Stimulated activated CD4-positive, alpha-beta T cell treated with anti-CD3 and anti-CD28 coated beads, Interleukin-4, amount 100 ng/mL, for 48 hours (primary cell): ENCODE results near the gene SPTA1.
"Not testable (repeated sequence)": the region's sequence is repeated elsewhere in the genome, so short reads cannot be mapped to it uniquely, and the experiment has no call there.

Experiments
- DNase-seq, 2 donors: peaks; one replicate each; pipeline ENCODE4 v3.0.0-alpha.2; 2020; ENCODE audit warnings: low read depth in 2 of 2

Gene SPTA1

DNA sequence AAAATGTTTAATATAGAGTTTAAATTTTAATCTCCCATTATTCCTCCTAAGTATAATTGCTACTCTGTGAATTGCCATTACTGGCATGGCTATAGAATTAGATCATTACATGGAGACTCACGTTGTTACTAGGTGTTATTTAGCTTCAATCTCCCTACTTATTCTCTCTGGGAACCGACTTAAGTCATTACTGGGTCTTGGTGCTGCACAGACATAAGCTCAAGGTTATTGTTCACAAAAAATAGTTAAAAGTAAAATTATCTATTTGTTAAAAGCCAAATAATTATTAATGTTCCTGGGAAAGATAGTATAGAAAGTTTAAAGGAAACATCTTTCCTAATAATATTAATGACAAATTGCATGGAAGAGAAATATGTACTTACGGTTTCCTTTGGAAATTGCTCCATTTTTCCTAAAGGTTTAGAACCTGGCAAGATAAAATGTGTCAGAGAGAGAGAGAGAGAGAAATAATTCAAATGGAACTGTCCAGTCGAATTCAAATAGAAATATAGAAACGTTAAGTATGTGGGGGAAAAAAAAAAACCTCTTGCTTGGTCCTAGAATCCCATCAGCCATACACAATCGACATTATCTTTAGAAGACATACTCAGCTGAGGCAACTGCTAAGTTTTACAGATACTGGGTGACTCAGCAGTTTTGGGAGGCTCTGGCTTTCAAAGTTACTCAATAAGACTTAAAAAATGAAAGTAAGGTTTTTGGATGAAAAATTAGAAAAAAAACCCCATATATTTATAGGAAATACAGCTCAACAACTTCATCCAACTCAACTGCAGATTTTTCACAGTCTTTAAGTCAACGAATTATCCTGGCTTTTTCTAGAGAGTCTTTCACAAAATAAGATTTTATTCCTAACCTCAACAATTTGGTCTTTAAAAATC, at the start of gene SPTA1:
Gene SPTA1 (minus strand): TSS at position 605 of the 899 bp plus-strand sequence. CDS start 198 bp downstream, at position 407.
- no peak for DNase-seq

DNA sequence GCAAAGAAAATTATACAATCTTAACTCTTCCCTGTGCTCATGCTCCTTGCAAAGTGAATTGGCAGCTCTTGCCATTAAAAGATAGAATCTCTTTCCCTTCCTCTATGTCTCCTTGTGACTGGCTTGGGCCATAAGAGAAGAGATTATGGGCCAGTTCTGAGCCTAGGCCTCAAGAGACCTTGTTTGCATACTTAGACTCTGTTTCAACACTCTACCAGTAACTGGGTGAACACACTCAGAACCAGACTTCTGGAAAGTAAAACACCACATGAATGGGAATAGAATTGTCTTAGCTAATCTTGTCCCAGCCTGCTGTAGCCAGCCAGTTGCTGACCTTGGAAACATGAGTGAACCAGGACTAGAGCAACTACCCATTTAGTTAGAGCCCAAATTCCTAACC, 49.3 kb upstream of the SPTA1 start:
- no peak for DNase-seq

DNA sequence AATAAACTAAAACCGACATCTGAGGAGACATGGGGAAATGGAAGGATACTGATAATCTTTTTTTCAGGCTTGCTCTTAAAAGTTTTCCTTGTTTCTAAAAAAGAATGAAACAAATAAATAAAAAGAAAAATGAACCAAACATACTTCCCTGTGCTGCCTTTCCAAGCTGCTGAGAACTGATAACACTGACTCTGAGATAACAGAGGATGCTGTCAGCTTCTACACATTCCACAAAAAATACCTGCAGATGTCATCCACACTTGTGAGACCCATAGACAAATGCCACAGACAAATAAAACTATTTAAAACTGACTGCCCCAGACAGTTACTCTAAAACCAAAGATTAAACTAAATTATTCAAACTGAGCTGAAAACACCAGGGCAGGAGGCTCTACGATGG, 46.0 kb upstream of the SPTA1 start:
- DNase-seq, result no peak

DNA sequence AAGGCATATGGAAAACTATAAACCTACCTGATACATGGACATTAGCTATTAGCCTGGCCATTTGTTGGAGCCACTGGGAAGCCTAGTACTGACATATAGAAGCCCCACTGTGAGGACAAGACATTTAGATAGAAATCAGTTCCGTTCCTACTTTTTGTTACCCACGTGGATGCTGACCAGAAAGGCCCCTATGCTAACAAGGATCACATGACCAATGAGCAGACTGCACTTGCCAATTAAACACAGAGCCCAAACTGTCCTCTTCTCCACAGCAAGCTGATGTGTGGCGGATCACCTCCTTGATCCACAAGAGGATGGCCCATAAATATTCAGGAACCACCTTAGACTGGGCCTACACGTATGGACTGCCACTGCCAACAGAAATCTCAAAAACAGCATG, 45.2 kb upstream of the SPTA1 start:
- no peak for DNase-seq

DNA sequence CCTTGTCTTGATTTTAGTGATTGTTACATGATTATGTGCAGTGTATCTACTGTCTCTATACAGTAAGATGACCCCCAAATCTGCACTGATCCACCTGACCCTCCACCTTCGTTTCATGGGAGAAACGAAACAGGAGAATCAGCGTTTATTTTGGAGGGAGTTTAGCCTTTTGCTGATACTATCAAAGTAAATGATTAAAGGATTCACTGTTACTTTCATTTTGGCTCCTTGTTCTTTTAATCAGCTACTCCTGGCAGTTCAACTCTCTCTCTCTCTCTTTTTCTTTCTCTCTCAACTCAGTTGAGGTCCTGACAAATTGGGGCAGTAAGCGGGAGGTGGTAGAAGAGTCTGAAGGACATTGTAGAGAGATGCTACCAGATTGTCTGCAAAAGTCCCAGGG, 43.9 kb upstream of the SPTA1 start:
- DNase-seq, result no peak

DNA sequence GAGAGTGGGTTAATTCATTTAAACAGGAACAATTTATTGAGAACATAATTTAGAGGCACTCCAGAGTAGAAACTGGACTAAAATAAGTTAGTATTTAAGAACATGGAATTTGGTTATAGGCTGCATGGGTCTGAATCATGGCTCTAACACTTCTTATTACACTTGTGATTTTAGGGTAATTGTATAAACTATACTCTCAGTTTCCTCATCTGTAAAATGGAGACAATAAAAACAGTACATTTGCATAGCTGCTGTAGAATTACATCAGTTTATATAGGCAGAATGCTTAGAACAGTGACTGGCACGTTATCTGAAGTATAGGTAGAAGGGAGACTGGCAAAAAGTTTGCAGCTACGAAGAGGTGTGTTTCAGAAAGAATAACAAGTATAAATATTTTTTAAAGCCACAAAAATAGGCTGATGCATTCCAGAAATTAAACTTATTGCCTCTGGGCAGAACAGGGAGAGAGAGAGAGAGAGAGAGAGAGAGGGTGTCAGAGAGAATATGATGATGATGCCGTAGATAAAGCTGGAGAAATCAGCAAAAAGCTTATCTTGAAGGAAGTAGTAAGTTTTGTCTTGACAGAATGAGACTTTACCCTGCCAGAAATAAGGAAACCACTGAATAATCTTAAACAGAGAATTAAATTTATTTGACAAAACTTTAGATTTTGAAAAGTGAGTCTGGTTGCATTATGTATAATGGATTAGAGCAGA, 42.2 kb upstream of the SPTA1 start:
- DNase-seq, result no peak

DNA sequence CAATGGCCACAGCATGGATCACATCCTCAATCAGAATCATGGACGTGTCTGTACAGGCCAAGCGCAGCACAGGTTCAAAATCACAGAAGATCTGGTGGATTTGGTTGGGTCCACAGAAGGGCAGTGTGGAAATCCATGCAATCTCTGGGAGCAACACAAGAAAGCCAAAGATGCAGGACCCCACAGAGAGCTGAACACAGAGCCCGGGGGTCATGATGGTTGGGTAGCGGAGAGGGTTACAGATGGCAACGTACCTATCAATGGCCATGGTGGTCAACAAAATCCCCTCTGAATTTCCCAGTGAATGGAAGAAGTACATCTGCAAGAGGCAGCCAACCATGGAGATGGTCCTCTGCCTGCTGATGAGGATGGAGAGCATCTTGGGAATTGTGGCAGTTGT, 37.9 kb upstream of the SPTA1 start:
- no peak for DNase-seq

DNA sequence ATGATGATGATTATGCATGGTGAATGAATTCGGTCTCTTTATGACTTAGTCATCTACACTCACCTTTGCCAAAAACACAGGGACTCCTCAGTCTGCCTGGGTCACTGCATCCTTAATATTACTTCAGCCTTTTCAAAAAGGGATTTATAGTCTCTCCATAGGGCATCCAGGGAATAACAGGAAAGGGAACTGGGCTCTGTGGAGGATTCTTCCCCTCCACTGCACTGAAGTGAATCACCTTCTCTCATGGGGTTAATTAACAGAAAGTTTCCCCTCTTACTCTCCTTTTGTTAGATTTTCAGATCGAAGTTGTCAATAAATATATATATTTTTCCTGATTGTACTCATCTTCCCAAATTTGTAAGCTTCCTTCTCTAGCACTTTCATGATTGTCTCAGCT, 34.1 kb upstream of the SPTA1 start, which contains the start of gene OR6K3:
Gene OR6K3 (minus strand): TSS at position 101 of the 400 bp plus-strand sequence. CDS start 2,605 bp downstream, outside the sequence.
- DNase-seq, result no peak

DNA sequence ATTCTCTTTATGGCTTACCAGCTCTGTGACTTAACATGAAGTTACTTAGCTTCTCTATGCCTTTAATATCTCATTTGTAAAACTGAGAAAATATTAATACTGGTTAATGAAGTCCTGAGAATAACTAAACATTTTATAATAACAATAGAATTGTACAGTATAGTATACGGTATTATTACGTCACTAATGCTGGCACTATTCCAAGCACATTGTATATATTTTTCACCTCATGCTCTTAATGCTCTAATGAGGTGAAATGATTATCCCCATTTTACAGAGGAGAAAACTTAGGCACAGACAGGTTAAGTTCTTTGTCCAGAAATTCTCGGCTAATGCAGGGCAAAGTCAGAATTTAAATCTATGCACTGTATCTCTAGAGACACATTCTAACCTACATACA, 33.1 kb upstream of the SPTA1 start:
- no peak for DNase-seq

DNA sequence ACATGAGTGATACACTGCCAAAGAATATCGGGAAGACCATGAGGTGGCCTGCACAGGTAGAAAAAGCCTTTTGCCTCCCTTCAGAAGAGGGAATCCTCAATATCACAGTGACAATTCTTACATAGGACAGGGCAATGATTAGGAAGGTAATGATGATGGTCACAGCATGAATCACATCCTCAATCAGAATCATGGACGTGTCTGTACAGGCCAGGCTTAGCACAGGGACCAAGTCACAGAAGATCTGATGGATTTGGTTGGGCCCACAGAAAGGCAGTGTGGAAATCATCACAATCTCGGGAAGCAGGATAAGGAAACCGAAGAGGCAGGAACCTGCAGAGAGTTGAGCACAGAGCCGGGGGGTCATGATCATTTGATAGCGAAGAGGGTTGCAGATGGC, 30.8 kb upstream of the SPTA1 start:
- DNase-seq, result no peak

DNA sequence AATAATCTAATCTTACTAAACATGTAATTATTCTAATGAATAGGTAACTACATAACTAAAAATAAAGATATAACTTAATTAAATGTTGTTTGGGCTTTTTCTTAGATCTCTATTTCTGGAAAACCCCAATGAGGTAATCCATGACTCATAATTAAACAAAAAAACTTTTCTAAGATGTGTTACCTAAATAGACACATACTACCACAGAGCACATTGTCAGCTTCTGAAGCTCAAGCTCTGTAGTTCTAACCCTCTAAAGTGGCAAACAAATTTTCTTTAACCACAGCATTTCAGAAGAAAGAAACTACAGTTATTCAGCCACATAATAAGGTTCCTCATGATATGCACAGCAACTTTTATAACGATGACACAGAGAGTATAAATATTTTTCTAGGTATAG, 29.8 kb upstream of the SPTA1 start:
- no peak for DNase-seq

DNA sequence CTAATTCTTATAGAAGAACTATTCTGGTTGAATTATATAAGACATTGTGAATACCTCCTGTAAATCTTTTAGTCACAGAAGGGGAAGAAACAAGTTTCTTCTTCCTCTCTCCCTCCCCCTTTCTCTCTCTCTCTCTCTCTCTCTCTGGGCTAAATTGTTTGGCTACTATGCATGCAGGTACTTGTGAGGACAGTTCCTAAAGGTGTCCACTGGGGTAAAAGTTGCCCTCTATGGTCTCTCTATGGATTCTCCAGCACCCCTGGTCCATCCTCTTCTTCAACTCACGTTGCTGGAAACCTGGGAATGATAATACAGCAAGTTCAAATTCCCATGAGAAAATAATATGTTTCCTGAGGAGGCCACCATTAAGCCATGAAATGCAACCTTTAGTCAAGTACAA, 28.2 kb upstream of the SPTA1 start:
- no peak for DNase-seq

DNA sequence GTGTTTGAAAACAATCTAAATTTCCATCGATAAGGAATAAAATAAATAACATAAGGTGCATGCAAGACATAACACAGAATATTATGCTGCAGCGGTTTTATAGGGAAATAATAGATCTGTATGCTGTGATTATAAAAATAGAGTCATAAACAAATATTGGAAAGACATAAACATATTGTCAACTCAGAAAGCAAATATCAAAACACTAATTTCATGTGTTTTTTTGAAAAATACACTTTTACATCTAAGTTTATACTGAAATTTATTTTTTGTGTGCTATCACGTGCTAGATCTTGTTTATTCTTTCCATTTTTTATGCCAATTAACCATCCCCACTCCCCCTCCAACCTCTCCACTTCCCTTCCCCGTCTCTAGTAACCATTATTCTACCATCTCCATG, 24.6 kb upstream of the SPTA1 start:
- no peak for DNase-seq

DNA sequence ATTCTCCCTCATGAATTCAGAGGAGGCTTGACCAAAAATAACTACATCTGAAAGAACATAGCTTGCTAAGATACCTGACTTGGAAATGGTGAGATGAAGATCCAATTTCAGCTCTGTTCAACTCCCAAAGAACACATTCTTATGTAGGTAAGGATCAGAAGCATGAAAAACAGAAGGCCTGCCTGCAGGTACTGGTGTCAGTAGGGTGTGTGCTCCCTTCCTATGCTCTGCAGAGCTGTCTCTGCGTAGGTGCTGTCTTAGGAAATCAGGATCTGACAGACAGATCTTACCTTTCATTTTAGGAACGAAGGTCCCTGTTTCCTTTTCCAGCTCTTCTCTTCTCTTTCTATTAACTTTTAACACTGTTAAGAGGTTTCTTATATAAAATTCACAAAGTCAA, 19.6 kb upstream of the SPTA1 start:
- no peak for DNase-seq

DNA sequence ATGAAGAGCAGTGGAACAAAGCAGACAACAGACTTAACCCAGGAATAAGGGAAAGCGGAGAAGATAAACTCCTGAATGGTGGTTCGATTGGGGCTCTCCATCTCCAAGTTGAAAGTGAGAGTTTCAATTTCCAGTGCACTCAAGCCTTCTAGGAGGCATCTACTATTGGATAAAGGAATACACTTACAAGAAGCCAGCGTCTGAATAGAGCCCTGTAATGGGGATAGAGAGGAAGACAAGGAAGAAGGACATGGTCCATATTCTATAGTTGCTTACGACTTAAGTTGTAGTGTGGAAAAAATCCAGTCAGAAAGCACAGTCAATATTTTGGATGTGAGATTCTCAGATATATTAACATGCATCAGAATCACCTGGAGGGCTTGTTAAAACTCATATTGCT, 14.0 kb upstream of the SPTA1 start, which contains the start of gene OR6K2:
Gene OR6K2 (minus strand): TSS at position 101 of the 400 bp plus-strand sequence. CDS start 0 bp downstream, at position 101.
- DNase-seq, result no peak

DNA sequence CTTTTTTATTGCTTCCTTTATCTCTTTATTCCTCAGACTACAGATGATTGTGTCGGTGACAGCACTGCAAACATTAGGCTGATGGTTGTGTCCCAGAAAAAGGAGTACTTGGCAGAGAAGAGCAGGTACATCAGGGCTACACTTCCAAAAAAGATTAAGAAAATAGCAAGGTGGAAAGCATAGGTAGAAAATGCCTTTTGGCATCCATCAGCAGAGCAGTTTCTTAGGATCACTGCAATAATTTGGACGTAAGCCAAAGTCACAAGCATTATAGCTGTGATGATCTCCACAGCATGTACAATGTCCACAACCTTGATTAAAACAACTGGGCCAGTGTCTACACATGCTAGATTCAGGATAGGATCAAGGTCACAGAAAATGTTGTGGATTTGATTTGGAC, 8.1 kb upstream of the SPTA1 start:
- DNase-seq, result no peak

DNA sequence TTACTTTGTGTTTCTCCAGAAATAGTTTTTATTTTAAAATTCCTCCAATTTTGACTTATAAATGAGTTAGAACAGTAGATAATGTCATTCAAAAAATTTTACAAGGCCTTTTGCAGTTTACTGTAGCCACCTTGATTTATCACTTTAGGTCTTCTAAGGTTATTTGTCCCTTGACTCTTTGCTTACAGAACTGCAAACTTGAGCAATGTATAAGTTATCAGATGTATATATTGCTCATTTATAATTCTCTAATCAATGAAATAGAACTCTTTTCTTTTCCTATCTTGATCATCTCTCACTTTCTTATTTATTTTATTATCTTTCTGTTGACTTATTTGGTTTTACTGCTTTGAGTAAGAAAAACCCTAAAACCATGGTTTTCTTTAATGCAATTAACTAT, 5.8 kb upstream of the SPTA1 start:
- no peak for DNase-seq

DNA sequence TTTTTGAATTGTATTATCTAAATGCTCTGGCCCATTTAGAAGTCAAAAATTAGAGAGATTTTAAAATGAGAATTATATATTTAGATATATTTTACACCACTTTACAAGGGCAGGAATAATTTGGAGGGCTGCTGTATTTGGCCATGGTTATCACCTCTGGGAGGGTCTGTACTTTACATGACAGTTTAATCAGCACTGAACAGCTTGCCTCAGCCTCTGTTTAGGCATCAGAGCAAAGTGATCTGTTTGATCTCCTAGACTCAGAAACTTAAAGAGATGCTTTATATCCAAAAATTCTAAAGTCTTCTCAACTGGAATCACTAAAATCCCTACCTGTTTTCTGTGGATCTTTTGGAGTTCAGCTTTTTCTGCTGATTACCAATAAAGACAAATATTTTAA, 5.4 kb upstream of the SPTA1 start:
- no peak for DNase-seq

DNA sequence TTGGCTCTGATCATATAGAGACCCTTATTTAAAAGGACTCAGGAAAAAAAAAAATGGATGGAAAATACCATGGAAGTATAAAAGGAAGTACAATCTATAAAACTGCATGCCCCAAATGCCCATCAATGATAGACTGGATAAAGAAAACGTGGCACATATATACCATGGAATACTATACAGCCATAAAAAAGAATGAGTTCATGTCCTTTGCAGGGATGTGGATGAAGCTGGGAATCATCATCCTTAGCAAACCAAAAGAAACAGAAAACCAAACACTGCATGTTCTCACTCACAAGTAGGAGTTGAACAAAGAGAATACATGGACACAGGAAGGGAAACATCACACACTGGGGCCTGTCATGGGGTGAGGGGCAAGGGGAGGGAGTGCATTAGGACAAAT, 4.6 kb upstream of the SPTA1 start:
- not testable (repeated sequence) for DNase-seq

DNA sequence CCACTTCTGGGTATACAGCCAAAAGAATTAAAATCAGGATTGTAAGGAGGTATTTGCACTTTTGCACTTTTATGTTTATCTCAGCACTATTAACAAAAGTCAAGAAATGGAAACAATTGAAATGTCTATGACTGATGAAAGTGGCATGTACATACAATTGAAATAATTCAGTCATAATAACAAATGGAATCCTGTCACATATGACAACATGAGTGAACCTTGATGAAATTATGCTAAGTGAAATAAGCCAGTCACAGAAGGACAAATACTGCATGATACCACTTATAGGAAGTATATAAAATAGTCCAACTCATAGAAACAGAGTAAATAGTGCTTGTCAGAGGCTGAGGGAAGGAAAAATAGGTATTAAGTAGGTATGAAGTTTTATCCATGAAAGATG, 3.4 kb upstream of the SPTA1 start:
- DNase-seq, result no peak

DNA sequence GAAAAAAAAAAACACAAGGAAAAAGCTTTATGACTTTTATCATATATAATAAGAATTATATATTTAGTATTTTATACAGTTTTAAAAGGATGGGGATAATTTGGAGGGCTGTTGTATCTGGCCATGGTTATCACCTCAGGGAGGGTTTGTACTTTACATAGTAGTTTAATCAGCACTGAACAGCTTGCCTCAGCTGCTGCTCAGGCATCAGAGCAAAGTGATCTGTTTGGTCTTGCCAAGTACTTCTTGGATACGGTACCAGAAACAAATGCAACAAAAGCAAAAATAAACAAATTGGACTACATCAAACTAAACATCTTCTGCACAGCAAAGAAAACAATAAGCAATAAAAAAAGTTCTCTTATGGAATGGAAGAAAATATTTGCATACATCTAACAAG, 2.6 kb upstream of the SPTA1 start:
- DNase-seq, result no peak

DNA sequence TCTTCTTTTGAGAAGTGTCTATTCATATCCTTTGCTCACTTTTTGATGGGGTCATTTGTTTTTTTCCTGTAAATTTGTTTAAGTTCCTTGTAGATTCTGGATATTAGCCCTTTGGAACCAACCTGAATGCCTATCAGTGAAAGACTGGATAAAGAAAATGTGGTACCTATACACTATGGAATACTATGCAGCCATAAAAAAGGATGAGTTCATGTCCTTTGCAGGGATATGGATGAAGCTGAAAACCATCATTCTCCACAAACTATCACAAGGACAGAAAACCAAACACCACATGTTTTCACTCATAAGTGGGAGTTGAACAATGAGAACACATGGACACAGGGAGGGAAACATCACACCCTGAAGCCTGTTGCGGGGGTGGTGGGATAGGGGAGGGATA, 1.8 kb upstream of the SPTA1 start:
- DNase-seq, result not testable (repeated sequence)

DNA sequence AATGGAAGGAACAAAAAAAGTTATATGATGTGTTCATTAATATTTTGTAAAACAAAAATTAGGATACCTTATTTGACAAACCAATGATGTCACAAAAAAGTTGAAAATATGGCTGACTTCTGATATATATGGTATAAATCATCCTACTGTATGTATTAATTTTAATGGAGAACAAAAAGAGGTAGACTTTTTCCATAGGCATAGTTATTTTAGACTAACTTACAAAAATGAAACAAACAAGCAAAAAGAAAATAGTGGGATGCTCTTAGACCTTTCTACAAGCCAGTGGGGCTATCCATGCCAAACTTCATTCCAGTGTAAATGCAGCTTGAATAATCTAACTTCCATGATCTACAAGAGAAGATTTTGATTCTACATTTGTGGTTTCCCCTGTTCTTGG, 522 bp upstream of the SPTA1 start:
- DNase-seq, result no peak
